IPS DF 6.9 (cell line): ENCODE results near the gene TCF7L1.
"Not testable (repeated sequence)": the region's sequence is repeated elsewhere in the genome, so short reads cannot be mapped to it uniquely, and the experiment has no call there.

ENCODE experiments used
- DNase-seq: peaks from one replicate; pipeline ENCODE4 v3.0.0-alpha.2; 2013; ENCODE audit warnings: low read depth, low spot score
- H3K27ac ChIP-seq: one replicate; pipeline ENCODE4 v1.5.1; 2013; ENCODE audit warnings: low read length, control low read depth
- H3K27me3 ChIP-seq: 2 replicates; pipeline ENCODE4 v1.6.1; 2013; ENCODE audit warnings: mild to moderate bottlenecking, low read length; ENCODE audit not compliant: control insufficient read depth, insufficient read depth
- H3K36me3 ChIP-seq: 2 replicates; pipeline ENCODE4 v1.6.1; 2013; ENCODE audit warnings: low read length; ENCODE audit not compliant: control insufficient read depth, insufficient read depth
- H3K4me1 ChIP-seq: 2 replicates; pipeline ENCODE4 v1.6.1; 2013; ENCODE audit warnings: low read length; ENCODE audit not compliant: control insufficient read depth, insufficient read depth
- H3K4me3 ChIP-seq: 2 replicates; pipeline ENCODE4 v1.5.1; 2013; ENCODE audit warnings: mild to moderate bottlenecking, low read length
- H3K9me3 ChIP-seq: 2 replicates; pipeline ENCODE4 v1.6.1; 2013; ENCODE audit warnings: low read length, inconsistent platforms; ENCODE audit not compliant: control insufficient read depth, insufficient read depth
- WGBS: extraction: QIAGEN DNeasy Blood & Tissue Kit; methylation state at CpG from one replicate; pipeline ENCODE4 v1.1.7; 2013; ENCODE audit warnings: mixed read lengths, missing lambda C conversion rate; ENCODE audit not compliant: insufficient read length, insufficient coverage; 5-methylcytosine and 5-hydroxymethylcytosine counted together

The TCF7L1 gene

DNA sequence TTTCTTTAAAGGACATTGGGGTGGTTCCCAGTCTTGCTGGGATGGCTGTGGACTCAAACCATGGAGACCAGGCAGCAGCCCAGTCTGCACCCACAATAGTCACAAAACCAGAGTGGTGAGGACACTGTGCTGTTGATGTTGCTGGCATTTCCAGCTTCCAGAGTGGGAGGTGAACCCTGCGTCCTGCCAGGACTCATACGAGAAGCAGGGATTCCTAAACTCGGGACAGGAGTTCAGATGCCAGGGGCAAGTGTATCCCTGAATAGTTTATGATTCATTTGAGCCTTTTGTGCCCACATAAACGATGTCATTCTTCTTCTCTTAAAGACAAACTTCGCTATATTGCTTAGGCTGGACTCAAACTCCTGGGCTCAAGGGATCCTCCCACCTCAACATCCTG, 62.8 kb downstream of the TCF7L1 start:
- Histone ChIP-seq H3K9me3 (no peaks in the 10 kb centered on the region), H3K4me3 (no peak overlapping the region), H3K27me3 (no peaks in the 10 kb centered on the region), H3K27ac (no peak overlapping the region), H3K36me3 (no peaks in the 10 kb centered on the region), H3K4me1 (0 out of 2 replicates have a peak, but pooled peaks cover 1% of the 10 kb centered on the region)
- WGBS = no CpG with 5 or more reads among the region's 5 CpGs
- no peak for DNase-seq

DNA sequence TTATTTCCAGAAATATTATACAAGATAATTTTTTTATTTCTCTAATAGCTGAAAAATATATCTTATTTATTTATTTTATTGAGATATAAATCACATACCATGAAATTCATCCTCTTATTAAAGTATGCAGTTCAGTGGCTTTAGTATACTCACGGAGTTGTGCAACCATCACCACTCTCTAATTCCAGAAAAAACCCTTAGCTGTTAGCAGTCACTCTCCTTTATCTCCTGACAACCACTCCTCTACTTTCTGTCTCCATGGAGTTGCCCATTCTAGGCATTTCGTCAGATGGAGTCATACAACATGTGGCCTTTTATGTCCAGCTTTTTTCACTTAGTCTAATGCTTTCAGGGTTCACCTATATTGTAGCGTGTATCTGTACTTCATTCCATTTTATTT, 66.5 kb downstream of the TCF7L1 start:
- Histone ChIP-seq H3K27ac (no peak overlapping the region), H3K36me3 (no peaks in the 10 kb centered on the region), H3K9me3 (no peaks in the 10 kb centered on the region), H3K4me1 (0 out of 2 replicates have a peak, but pooled peaks cover 1% of the 10 kb centered on the region), H3K27me3 (no peaks in the 10 kb centered on the region), H3K4me3 (no peak overlapping the region)
- no CpG with 5 or more reads among the region's 3 CpGs for WGBS
- DNase-seq = no peak

DNA sequence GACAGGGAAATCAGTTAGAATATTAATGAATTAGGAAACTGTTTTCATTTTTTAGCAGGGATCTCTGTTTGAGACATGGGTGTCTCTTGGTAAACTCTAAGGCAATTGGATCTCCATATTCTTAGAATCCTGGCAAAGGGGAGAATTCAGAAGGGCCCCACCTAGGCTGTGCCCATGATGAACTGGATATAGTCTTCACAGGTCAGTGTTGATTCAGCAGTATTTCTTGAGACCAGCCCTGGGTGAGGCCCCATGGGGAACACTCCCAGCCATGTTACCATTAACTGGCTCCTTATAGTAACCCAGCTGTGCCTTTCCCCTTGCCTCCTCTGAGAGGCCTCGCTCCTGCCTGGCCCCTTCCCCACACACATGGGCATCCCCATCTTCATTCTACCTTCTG, 76.7 kb downstream of the TCF7L1 start:
- Histone ChIP-seq H3K36me3 (no peaks in the 10 kb centered on the region), H3K27ac (no peak overlapping the region), H3K9me3 (no peaks in the 10 kb centered on the region), H3K4me1 (peaks cover 7% of the 10 kb centered on the region), H3K27me3 (no peaks in the 10 kb centered on the region), H3K4me3 (no peak overlapping the region)
- no peak for DNase-seq
- no CpG with 5 or more reads among the region's 1 CpG for WGBS

DNA sequence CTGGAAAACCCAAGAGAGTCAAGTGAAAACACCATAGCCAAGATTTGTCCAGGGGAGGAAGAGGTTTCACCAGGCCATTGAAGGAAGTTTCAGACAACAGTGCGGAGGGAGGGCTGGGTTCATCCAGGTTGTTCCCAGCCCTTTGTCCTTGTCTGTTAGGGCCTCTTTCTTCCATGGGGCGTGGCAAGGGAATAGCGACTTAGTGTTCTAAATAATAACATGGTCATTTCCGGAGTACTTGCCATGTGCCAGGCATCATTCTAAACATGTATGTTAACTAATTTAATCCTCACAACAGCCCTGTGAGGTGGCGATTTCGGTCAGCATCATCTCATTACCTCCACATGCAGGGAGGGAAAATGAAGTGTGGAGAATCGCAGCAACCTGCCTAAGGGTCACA, 77.3 kb downstream of the TCF7L1 start:
- no peaks in the 10 kb centered on the region for H3K36me3 ChIP-seq
- no peak for DNase-seq
- WGBS = no CpG with 5 or more reads among the region's 7 CpGs
- peaks cover 10% of the 10 kb centered on the region for H3K4me1 ChIP-seq
- H3K9me3 ChIP-seq = no peaks in the 10 kb centered on the region
- H3K27ac ChIP-seq = no peak overlapping the region
- H3K4me3 ChIP-seq = no peak overlapping the region
- no peaks in the 10 kb centered on the region for H3K27me3 ChIP-seq

DNA sequence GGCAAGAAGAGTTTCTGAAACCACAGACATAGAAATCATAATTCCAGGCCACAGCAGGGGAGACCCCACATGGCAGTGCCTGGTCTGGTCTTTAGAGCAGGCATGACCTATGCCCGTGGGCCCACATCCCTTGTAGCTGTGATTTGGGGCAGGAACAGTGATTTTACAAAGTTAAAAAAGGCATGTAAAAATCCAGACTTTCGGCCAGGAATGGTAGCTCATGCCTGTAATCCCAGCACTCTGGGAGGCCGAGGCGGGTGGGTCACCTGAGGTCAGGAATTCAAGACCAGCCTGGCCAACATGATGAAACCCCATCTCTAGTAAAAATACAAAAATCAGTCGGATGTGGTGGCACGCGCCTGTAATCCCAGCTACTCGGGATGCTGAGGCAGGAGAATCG, 78.4 kb downstream of the TCF7L1 start:
- not testable (repeated sequence) for H3K4me3 ChIP-seq, H3K36me3 ChIP-seq, DNase-seq, H3K27me3 ChIP-seq, H3K27ac ChIP-seq, H3K9me3 ChIP-seq
- WGBS = no CpG with 5 or more reads among the region's 9 CpGs
- H3K4me1 ChIP-seq = peaks cover 16% of the 10 kb centered on the region

GRCh38 chr2:85212841-85213240, 79.6 kb downstream of the TCF7L1 start:
- H3K27me3 ChIP-seq = no peaks in the 10 kb centered on the region
- no peak for DNase-seq
- no peaks in the 10 kb centered on the region for H3K9me3 ChIP-seq
- no peaks in the 10 kb centered on the region for H3K36me3 ChIP-seq
- no peak overlapping the region for H3K4me3 ChIP-seq
- WGBS = no CpG with 5 or more reads among the region's 3 CpGs
- peaks cover 19% of the 10 kb centered on the region for H3K4me1 ChIP-seq
- H3K27ac ChIP-seq = no peak overlapping the region

GRCh38 chr2:85213404-85213803, 80.2 kb downstream of the TCF7L1 start:
- WGBS = no CpG with 5 or more reads among the region's 2 CpGs
- DNase-seq = no peak
- peaks cover 19% of the 10 kb centered on the region for H3K4me1 ChIP-seq
- no peak overlapping the region for H3K27ac ChIP-seq
- H3K9me3 ChIP-seq = no peaks in the 10 kb centered on the region
- no peaks in the 10 kb centered on the region for H3K36me3 ChIP-seq
- H3K27me3 ChIP-seq = no peaks in the 10 kb centered on the region
- no peak overlapping the region for H3K4me3 ChIP-seq

- H3K4me1 ChIP-seq = peaks cover 19% of the 10 kb centered on the region
- H3K9me3 ChIP-seq = no peaks in the 10 kb centered on the region
- no peak for DNase-seq
- no peaks in the 10 kb centered on the region for H3K36me3 ChIP-seq
- H3K4me3 ChIP-seq = no peak overlapping the region
- H3K27me3 ChIP-seq = no peaks in the 10 kb centered on the region
- WGBS = no CpG with 5 or more reads among the region's 15 CpGs
- no peak overlapping the region for H3K27ac ChIP-seq
Observed at GRCh38 chr2:85213901-85214512, 80.8 kb downstream of the TCF7L1 start.

DNA sequence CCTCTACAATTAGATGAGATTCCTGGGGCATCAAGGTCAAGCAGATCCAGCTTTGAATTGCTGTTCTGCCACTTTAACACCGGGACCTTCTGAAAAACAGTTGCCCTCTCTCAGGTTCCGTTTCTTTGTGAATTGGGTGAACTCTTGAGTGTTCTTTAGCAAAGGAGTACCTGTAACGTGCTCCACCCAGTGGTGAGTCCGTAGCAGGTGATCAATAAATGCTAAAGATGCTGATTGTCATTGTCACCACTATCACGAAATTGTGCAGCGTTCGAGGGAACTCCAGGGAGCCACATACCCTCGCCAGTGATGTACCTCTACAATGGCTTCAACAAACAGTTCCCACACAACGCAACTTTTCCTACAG, 81.9 kb downstream of the TCF7L1 start:
- Histone ChIP-seq H3K4me1 (peaks cover 19% of the 10 kb centered on the region), H3K4me3 (no peak overlapping the region)
- WGBS = no CpG with 5 or more reads among the region's 9 CpGs

GRCh38 chr2:85215448-85216401, 82.5 kb downstream of the TCF7L1 start:
- H3K27ac ChIP-seq = no peak overlapping the region
- no peak for DNase-seq
- H3K4me3 ChIP-seq = no peak overlapping the region
- no peaks in the 10 kb centered on the region for H3K9me3 ChIP-seq
- H3K36me3 ChIP-seq = no peaks in the 10 kb centered on the region
- WGBS = no CpG with 5 or more reads among the region's 18 CpGs
- no peaks in the 10 kb centered on the region for H3K27me3 ChIP-seq
- peaks cover 19% of the 10 kb centered on the region for H3K4me1 ChIP-seq

More for the DNA sequence above, 81.9 kb downstream of the TCF7L1 start:
- Histone ChIP-seq H3K27me3 (no peaks in the 10 kb centered on the region), H3K36me3 (no peaks in the 10 kb centered on the region), H3K9me3 (no peaks in the 10 kb centered on the region), H3K27ac (no peak overlapping the region)
- no peak for DNase-seq
